ENCODE data around the gene RBM15B. TPM values are rescaled to one million over a fixed set of nuclear protein-coding genes. Genes with fewer than 3 reads are reported as not detected.

Gene RBM15B
- total and polyA plus RNA-seq, 7 donors: 4.6 to 11.9 (median 8.8) TPM

DNA sequence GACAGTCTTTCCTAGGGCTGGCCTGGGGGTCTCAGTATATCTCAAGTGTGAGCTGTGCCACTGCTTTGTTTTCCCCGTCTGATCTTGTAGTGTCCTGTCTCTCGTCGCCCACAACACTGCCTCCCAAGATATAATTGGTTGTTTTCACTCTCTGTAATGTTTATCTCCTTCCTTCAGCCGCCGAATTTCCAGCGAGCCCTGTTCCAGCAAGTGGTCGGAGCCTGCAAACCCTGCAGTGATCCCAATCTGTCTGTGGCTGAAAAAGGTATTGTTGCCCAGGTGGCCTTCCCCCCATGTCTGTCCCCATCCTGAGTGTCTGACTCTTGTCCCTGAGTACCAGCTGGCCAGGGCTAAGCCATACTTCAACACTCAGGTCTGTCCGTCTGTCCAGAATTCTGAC lies 15.5 kb upstream of the RBM15B start:
- no peak for ATAC-seq
- 81 to 88% (median 84%) methylated on average over 8 of the region's 8 CpGs for WGBS, 3 donors
- Histone ChIP-seq H3K27ac (no peak overlapping the region), H3K4me3 (no peak overlapping the region), H3K36me3 (ENCODE audit: insufficient read depth in 1 of 2, low read depth in 1 of 2) (no peaks in the 10 kb centered on the region), H3K4me1 (peaks cover 8% of the 10 kb centered on the region), H3K9me3 (no peaks in the 10 kb centered on the region), H3K27me3 (ENCODE audit: insufficient read depth in 3 of 3, low read length in 2 of 3) (no peaks in the 10 kb centered on the region)
- DNase-seq: no peak
- intact Hi-C loops (cut with DNase I): loop anchor here in 1 of 2 donors (10.0 kb wide), 1 partner anchor 429 kb away; no protein-coding TSS in a partner anchor
- TF ChIP-seq, protein P1, sequence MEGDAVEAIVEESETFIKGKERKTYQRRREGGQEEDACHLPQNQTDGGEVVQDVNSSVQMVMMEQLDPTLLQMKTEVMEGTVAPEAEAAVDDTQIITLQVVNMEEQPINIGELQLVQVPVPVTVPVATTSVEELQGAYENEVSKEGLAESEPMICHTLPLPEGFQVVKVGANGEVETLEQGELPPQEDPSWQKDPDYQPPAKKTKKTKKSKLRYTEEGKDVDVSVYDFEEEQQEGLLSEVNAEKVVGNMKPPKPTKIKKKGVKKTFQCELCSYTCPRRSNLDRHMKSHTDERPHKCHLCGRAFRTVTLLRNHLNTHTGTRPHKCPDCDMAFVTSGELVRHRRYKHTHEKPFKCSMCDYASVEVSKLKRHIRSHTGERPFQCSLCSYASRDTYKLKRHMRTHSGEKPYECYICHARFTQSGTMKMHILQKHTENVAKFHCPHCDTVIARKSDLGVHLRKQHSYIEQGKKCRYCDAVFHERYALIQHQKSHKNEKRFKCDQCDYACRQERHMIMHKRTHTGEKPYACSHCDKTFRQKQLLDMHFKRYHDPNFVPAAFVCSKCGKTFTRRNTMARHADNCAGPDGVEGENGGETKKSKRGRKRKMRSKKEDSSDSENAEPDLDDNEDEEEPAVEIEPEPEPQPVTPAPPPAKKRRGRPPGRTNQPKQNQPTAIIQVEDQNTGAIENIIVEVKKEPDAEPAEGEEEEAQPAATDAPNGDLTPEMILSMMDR (IDR thresholded peaks at IDR 0.05): no peak

DNA sequence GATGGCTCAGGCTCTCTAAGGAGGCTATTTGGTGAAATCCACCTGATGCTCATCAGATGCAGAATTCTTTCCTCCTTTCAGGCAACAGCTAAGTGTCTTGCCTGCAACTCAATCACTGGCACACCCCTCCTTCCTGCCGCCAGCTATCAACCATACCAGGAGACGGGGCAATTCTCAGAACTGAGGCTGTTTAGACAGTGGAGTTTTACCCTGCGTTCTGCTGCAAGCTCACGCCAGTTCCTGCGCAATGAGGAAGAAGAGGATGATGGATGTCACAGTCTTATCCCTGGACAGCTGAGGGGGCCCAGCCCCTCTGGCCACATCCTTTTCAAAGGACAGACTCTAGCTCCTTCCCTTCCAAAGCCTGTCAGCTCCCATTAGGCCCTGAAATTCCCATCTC lies 13.0 kb upstream of the RBM15B start:
- 77 to 91% (median 80%) methylated on average over 5 of the region's 5 CpGs for WGBS, 3 donors
- Histone ChIP-seq H3K36me3 (ENCODE audit: insufficient read depth in 1 of 2, low read depth in 1 of 2) (no peaks in the 10 kb centered on the region), H3K4me3 (no peak overlapping the region), H3K27ac (no peak overlapping the region), H3K27me3 (ENCODE audit: insufficient read depth in 3 of 3, low read length in 2 of 3) (no peaks in the 10 kb centered on the region), H3K4me1 (peaks cover 2% of the 10 kb centered on the region), H3K9me3 (no peaks in the 10 kb centered on the region)
- no peak for DNase-seq
- TF ChIP-seq, protein P1 (IDR thresholded peaks at IDR 0.05): no peak
- ATAC-seq: no peak
- intact Hi-C loops (cut with DNase I): loop anchor here in 1 of 2 donors (10.0 kb wide), 1 partner anchor 427 kb away; no protein-coding TSS in a partner anchor

DNA sequence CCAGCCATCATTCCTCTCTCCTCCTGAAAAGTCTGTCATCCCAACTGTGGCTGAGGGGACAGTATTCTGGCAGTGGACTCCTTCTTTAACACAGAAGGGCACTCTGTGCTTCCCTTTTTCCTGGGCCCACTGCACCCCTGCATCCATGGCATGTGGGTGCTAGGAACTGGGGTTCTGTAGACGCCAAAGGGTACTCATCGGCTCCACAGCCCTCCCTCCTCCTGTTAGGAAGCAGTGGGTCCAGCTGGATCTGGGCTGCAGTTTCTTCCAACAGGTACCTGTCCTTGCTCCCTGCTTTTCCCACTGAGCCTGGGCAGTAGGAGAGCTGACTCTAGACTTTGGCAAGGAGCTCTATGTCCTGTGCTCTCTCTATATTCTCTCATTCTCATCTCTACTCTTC lies 12.4 kb upstream of the RBM15B start:
- Histone ChIP-seq H3K9me3 (no peaks in the 10 kb centered on the region), H3K4me3 (no peak overlapping the region), H3K27ac (no peak overlapping the region), H3K36me3 (ENCODE audit: insufficient read depth in 1 of 2, low read depth in 1 of 2) (no peaks in the 10 kb centered on the region), H3K27me3 (ENCODE audit: insufficient read depth in 3 of 3, low read length in 2 of 3) (no peaks in the 10 kb centered on the region), H3K4me1 (peaks cover 3% of the 10 kb centered on the region)
- 57 to 85% (median 81%) methylated on average over 2 of the region's 2 CpGs for WGBS, 3 donors
- intact Hi-C loops (cut with DNase I): loop anchor here in 1 of 2 donors (10.0 kb wide), 1 partner anchor 426 kb away; no protein-coding TSS in a partner anchor
- ATAC-seq (no peak), DNase-seq (no peak)
- TF ChIP-seq, protein P1 (IDR thresholded peaks at IDR 0.05): no peak

GRCh38 chr3:51379301-51379700 lies 11.8 kb upstream of the RBM15B start:
- Histone ChIP-seq H3K36me3 (ENCODE audit: insufficient read depth in 1 of 2, low read depth in 1 of 2) (no peaks in the 10 kb centered on the region), H3K4me1 (peaks cover 6% of the 10 kb centered on the region), H3K9me3 (no peaks in the 10 kb centered on the region), H3K27ac (no peak overlapping the region), H3K4me3 (no peak overlapping the region), H3K27me3 (ENCODE audit: insufficient read depth in 3 of 3, low read length in 2 of 3) (no peaks in the 10 kb centered on the region)
- ATAC-seq (no peak), DNase-seq (no peak)
- TF ChIP-seq, protein P1 (IDR thresholded peaks at IDR 0.05): no peak
- 31 to 38% (median 35%) methylated on average over 8 of the region's 8 CpGs for WGBS, 3 donors
- intact Hi-C loops (cut with DNase I): loop anchor here in 1 of 2 donors (10.0 kb wide), 1 partner anchor 426 kb away; no protein-coding TSS in a partner anchor

All from psoas muscle (tissue), 8 donors.